LNCAP (cell line): ENCODE results near the gene FOXL2.

Experiments
- TF ChIP-seq, protein P1 (sequence below): fragments of 450-650 bp; IDR thresholded peaks from 2 replicates; pipeline ENCODE4 v1.5.1; 2017; ENCODE audit warnings: mild to moderate bottlenecking

The FOXL2 gene

GRCh38 chr3:138916824-138917223 lies 30.1 kb downstream of the FOXL2 start:
- TF ChIP-seq, protein P1, sequence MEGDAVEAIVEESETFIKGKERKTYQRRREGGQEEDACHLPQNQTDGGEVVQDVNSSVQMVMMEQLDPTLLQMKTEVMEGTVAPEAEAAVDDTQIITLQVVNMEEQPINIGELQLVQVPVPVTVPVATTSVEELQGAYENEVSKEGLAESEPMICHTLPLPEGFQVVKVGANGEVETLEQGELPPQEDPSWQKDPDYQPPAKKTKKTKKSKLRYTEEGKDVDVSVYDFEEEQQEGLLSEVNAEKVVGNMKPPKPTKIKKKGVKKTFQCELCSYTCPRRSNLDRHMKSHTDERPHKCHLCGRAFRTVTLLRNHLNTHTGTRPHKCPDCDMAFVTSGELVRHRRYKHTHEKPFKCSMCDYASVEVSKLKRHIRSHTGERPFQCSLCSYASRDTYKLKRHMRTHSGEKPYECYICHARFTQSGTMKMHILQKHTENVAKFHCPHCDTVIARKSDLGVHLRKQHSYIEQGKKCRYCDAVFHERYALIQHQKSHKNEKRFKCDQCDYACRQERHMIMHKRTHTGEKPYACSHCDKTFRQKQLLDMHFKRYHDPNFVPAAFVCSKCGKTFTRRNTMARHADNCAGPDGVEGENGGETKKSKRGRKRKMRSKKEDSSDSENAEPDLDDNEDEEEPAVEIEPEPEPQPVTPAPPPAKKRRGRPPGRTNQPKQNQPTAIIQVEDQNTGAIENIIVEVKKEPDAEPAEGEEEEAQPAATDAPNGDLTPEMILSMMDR: no peak

- TF ChIP-seq, protein P1: peak; percentile 82
These were observed 31.1 kb downstream of the FOXL2 start for GRCh38 chr3:138915503-138916498.

DNA sequence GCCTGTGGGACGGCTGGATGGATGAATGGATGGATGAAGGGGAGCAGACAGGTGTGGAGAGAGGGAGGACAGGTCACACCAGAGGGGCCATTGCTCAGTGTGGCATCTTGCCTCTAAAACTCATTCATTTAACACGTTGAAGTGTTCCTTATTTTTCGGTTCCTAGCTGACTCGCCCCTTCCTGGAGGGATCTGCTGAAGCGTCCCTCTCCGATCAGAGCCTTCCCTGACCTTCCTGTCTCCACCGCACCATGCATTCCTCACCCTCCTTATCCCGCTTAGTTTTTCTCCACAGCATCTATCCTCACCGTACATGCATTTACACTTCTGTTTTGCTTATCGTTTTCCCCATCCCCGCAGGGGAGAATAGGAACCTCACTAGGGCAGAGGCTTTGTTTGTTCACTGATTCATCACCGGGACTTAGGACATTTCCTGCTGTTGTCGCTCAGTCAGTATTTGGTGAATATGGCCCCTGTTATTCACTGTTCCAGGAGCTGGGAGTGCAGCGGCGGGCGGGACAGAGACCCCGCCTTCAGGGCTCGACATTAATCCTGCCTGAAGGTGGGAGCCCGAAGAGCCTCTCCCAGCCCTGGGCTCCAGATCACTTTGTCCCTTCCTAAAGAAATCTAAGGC lies 32.0 kb downstream of the FOXL2 start:
- TF ChIP-seq, protein P1: no peak

GRCh38 chr3:138913766-138914165 lies 33.2 kb downstream of the FOXL2 start:
- TF ChIP-seq, protein P1: no peak

DNA sequence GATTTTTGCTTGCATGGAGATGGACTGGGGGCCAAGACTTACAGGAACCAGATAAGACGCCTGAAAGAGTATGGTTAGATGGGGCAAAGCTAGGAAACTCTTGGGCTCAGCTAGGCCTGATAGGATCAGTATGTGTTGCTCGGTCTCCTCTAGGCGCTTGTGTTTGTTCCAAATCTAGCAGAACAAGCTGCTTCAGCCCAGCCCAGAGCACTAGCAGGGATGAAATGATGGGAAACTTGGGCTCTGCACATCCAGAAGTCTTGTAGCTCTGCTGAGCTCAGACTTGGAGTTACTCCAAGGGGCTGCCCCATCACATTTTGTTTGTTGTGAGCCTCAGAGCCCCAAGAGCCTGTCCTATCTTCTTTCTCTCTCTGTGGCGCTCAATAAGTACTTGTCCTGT lies 34.7 kb downstream of the FOXL2 start:
- TF ChIP-seq, protein P1: no peak

DNA sequence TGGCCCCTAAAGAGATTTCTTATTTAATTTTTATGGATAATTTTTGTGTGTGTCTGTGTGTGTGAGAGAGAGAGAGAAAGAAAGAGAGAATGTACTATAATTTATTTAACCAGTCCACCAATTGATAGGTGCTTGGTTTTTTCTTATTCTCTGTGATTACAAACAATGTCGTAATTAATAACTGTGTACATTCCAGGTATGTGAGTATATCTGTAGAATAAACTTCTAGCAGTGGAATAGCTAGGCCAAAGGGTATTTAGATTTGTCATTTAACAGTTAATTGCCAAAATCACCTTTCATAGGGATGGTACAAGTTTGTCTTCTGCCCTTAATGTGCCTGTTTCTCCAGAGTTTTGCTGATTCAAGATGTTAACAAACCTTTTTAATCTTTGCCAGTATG lies 35.3 kb downstream of the FOXL2 start:
- TF ChIP-seq, protein P1: no peak

DNA sequence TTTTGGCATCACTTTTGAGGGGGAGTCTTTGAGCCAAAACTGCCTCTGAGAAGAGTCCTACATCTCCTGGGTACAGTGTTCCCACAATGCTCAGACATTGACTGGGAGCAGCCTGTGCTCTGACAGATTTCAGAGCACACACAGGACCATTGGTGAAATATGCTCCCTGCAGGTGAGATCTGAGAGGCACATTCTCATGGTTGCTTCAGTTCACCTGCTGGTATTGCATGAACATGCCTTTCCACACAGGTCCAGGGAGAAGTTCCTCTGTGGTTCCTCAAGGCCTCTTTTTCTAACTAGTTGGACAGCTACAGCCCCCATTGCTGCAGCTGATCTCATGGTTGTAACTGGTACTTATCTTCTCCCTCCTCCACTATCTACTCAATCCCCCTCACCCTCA lies 37.0 kb downstream of the FOXL2 start:
- TF ChIP-seq, protein P1: no peak
